ENCODE results near the gene MRPL34. TPM values are rescaled to one million over a fixed set of nuclear protein-coding genes. Genes with fewer than 3 reads are reported as not detected.

MRPL34 gene
- total RNA-seq, 4 donors from 2014 or later: 95.0 to 175 (median 113) TPM

DNA sequence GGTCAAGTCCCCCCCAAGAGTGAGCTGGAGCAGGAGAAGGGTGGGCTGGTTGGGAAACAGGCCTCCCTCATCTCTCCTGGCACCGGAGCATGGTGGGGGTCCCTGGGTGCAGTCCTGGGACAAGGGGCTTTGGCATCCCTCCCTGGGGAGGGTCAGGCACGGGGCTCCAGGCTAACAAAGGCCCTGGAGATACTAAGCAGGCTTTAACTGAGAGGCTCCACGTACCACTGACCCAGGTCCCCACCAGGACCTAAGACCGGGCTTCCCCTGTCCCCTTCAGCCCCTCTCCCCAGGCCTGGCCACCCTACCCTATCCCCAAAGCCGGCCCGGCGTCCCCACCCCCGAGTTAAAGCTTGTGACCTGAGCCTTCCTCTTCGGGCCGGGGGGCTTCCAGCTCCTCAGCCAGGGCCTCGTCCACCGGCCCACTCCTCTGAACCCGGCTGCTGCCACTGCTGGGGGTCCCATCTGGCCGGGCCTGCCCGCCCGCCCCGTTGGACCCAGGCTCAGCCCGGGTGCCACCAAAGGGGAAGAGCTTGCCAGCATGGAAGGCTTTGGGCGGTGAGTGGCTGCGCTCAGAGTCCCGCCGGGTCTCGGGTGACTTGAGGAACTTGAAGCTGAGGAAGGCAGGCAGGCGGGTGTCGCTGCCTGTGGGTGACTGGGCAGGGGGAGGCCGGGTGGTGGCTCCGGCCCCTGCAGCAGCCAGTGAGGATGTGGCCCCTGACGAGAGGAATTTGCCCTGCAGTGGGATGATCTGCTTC, 18.9 kb downstream of the MRPL34 start:
- Histone ChIP-seq H3K4me3 (no peak overlapping the region), H3K27me3 (peaks cover 9% of the 10 kb centered on the region), H3K9me3 (no peaks in the 10 kb centered on the region), H3K36me3 (peaks cover 0 to 48% of the 10 kb centered on the region in 2 donors), H3K27ac (no peak overlapping the region), H3K4me1 (peaks cover 0 to 63% (median 10%) of the 10 kb centered on the region in 3 donors)
- WGBS, 2 donors (ENCODE audit: low coverage in 1 of 2): 60% methylated on average over 2 of the region's 28 CpGs; no CpG with 5 or more reads in 1 of the 2 donors
- ATAC-seq: no peak
- TF ChIP-seq EP300 (IDR thresholded peaks at IDR 0.05) (no peak), POLR2AphosphoS5 (IDR thresholded peaks at IDR 0.05) (no peak), POLR2A (IDR thresholded peaks at IDR 0.05) (no peak), CTCF (IDR thresholded peaks at IDR 0.05) (no peak)

GRCh38 chr19:17325133-17325532, 19.5 kb downstream of the MRPL34 start:
- no peak overlapping the region for H3K4me3 ChIP-seq
- H3K27ac ChIP-seq: no peak overlapping the region
- no peaks in the 10 kb centered on the region for H3K9me3 ChIP-seq
- TF ChIP-seq EP300 (IDR thresholded peaks at IDR 0.05) (no peak), CTCF (IDR thresholded peaks at IDR 0.05) (no peak), POLR2AphosphoS5 (IDR thresholded peaks at IDR 0.05) (no peak), POLR2A (IDR thresholded peaks at IDR 0.05) (no peak)
- peaks cover 0 to 63% (median 10%) of the 10 kb centered on the region in 3 donors for H3K4me1 ChIP-seq
- WGBS, 2 donors (ENCODE audit: low coverage in 1 of 2): no CpG with 5 or more reads among the region's 20 CpGs
- H3K27me3 ChIP-seq: peaks cover 15% of the 10 kb centered on the region
- H3K36me3 ChIP-seq: peaks cover 0 to 48% of the 10 kb centered on the region in 2 donors
- ATAC-seq: no peak

DNA sequence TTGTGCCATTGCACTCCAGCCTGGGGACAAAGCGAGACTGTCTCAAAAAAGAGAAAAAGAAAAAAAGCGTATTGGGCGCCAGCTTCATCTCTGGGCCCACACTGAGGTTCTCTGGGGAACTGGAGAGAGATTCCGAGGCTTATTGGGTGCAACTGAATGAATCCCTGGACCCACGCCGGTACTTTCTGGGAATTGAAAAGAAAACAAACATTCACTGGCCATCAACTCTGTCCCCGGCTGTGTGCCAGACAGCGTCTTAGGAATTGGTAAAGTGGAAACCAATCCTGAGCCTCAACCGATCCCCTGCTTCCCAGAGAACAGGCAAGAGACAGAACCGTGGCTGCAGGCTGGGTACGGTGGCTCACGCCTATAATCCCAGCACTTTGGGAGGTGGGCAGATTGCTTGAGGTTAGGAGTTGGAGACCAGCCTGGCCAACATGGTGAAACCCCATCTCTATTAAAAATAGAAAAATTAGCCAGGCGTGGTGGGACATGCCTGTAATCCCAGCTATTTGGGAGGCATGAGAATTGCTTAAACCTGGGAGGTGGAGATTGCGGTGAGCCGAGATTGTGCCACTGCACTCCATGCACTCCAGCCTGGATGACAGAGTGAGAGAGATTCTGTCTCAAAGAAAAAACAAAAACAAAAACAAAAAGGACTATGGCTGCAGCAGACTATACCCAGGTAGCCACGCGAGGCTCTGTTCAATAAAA, 20.4 kb downstream of the MRPL34 start:
- peak overlapping the region in 1 of 4 donors; percentile 20 for H3K27ac ChIP-seq
- peaks cover 24% of the 10 kb centered on the region for H3K27me3 ChIP-seq
- TF ChIP-seq POLR2AphosphoS5 (IDR thresholded peaks at IDR 0.05): no peak
- no peak for TF ChIP-seq POLR2A (IDR thresholded peaks at IDR 0.05)
- TF ChIP-seq CTCF (IDR thresholded peaks at IDR 0.05): no peak
- no peak for TF ChIP-seq EP300 (IDR thresholded peaks at IDR 0.05)
- ATAC-seq: no peak
- no peaks in the 10 kb centered on the region for H3K9me3 ChIP-seq
- no peak overlapping the region for H3K4me3 ChIP-seq
- WGBS, 2 donors (ENCODE audit: low coverage in 1 of 2): 79 to 80% methylated on average over 8 to 13 of the region's 17 CpGs
- H3K36me3 ChIP-seq: peaks cover 0 to 48% of the 10 kb centered on the region in 2 donors
- peaks cover 0 to 63% (median 10%) of the 10 kb centered on the region in 3 donors for H3K4me1 ChIP-seq

DNA sequence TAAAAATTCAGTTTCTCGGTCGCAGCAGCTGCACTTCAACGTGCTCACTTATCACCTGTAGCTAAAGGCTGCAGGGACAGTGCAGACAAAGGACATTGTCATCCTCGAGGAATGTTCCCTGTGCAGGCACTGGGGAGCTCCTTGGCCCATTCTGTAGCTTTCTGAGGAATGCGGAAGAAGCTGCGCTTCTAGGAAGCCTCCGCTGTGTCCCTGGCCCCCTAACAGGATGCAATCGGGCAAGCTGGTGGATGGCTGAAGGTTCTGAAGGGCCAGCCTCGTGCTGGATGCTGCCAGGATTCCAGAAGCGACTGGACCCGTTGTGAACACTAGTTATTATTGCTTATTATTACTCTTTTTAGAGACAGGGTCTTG, 20.9 kb downstream of the MRPL34 start:
- Histone ChIP-seq H3K4me1 (peaks cover 0 to 63% (median 10%) of the 10 kb centered on the region in 3 donors), H3K27ac (no peak overlapping the region), H3K9me3 (no peaks in the 10 kb centered on the region), H3K4me3 (no peak overlapping the region), H3K36me3 (peaks cover 0 to 47% of the 10 kb centered on the region in 2 donors), H3K27me3 (peaks cover 30% of the 10 kb centered on the region)
- no peak for ATAC-seq
- TF ChIP-seq POLR2AphosphoS5 (IDR thresholded peaks at IDR 0.05): no peak
- TF ChIP-seq POLR2A (IDR thresholded peaks at IDR 0.05): no peak
- no peak for TF ChIP-seq EP300 (IDR thresholded peaks at IDR 0.05)
- TF ChIP-seq CTCF (IDR thresholded peaks at IDR 0.05): no peak
- 60 to 80% methylated on average over 1 to 10 of the region's 11 CpGs for WGBS, 2 donors (ENCODE audit: low coverage in 1 of 2)
